Peyer's patch (tissue), 4 donors: ENCODE results near the gene DHODH. TPM values are rescaled to one million over a fixed set of nuclear protein-coding genes. Genes with fewer than 3 reads are reported as not detected.
"Not testable (repeated sequence)": the region's sequence is repeated elsewhere in the genome, so short reads cannot be mapped to it uniquely, and the experiment has no call there.

Source experiments
- DNase-seq, 3 donors: peaks; one replicate each; pipeline ENCODE4 v3.0.0-alpha.2; 2017 to 2019
- H3K27ac ChIP-seq, 4 donors: fragments of 200-600 bp; sonication (generic); one replicate each; pipeline ENCODE4 v1.5.1; 2016 to 2019
- H3K27me3 ChIP-seq, 2 donors: fragments of 200-600 bp; sonication (generic); one replicate each; pipeline ENCODE4 v1.5.1; 2019
- H3K36me3 ChIP-seq, 3 donors: fragments of 200-600 bp; sonication (generic); one replicate each; pipeline ENCODE4 v1.5.1; 2016 to 2019
- H3K4me1 ChIP-seq, 4 donors: fragments of 200-600 bp; sonication (generic); one replicate each; pipeline ENCODE4 v1.5.1; 2016 to 2019
- H3K4me3 ChIP-seq, 4 donors: fragments of 200-600 bp; sonication (generic); 1 replicate in 3 of 4; 2 replicates in 1 of 4; pipeline ENCODE4 v1.5.1; 2016 to 2019; ENCODE audit warnings: mild to moderate bottlenecking in 1 of 4
- H3K9me3 ChIP-seq, 4 donors: fragments of 200-600 bp; sonication (generic); one replicate each; pipeline ENCODE4 v1.5.1; 2016 to 2019; ENCODE audit warnings: mild to moderate bottlenecking in 1 of 4
- CTCF ChIP-seq, 6 experiments: fragments of 450-650 bp in 4 of 6; fragments of 200-600 bp in 2 of 6; sonication (generic) in 1 of 6; IDR thresholded peaks; one replicate each; pipeline ENCODE4 v1.5.1; 2017 to 2019; ENCODE audit warnings: antibody characterized with exemption in 6 of 6, mild to moderate bottlenecking in 3 of 6, moderate library complexity in 1 of 6
- POLR2A ChIP-seq, 2 donors: fragments of 450-650 bp; IDR thresholded peaks; one replicate each; pipeline ENCODE4 v1.5.1; 2017; ENCODE audit warnings: antibody characterized with exemption in 2 of 2, mild to moderate bottlenecking in 2 of 2, moderate library complexity in 2 of 2
- small RNA-seq, 2 donors: library from RNA; depleted of rRNA; stranded (forward); fragments of <200 nt; gene quantifications; one replicate each; pipeline ENCODE3, GENCODE V24; 2016
- total RNA-seq, 4 donors: library from RNA; depleted of rRNA; stranded (reverse); fragments of >200 nt; gene quantifications; one replicate each; pipeline ENCODE4 v1.1.0, GENCODE V29; 2016

Gene DHODH
- total RNA-seq, 4 donors from 2014 or later = 0.88 to 8.9 (median 5.8) TPM

GRCh38 chr16:72072514-72073342 lies 64.2 kb downstream of the DHODH start:
- Histone ChIP-seq H3K4me1 (no peaks in the 10 kb centered on the region), H3K9me3 (no peaks in the 10 kb centered on the region), H3K4me3 (no peak overlapping the region), H3K36me3 (no peaks in the 10 kb centered on the region), H3K27me3 (no peaks in the 10 kb centered on the region), H3K27ac (no peak overlapping the region)
- no peak for TF ChIP-seq POLR2A (IDR thresholded peaks at IDR 0.05)
- TF ChIP-seq CTCF (IDR thresholded peaks at IDR 0.05) = no peak
- DNase-seq = no peak

GRCh38 chr16:72073560-72074230 lies 65.2 kb downstream of the DHODH start:
- no peaks in the 10 kb centered on the region for H3K9me3 ChIP-seq
- H3K4me3 ChIP-seq = no peak overlapping the region
- no peak overlapping the region for H3K27ac ChIP-seq
- no peaks in the 10 kb centered on the region for H3K4me1 ChIP-seq
- no peaks in the 10 kb centered on the region for H3K36me3 ChIP-seq
- TF ChIP-seq CTCF (IDR thresholded peaks at IDR 0.05) = no peak
- TF ChIP-seq POLR2A (IDR thresholded peaks at IDR 0.05) = no peak
- no peak for DNase-seq
- H3K27me3 ChIP-seq = no peaks in the 10 kb centered on the region

- not testable (repeated sequence) for DNase-seq, H3K36me3 ChIP-seq, H3K9me3 ChIP-seq, H3K4me3 ChIP-seq, H3K27me3 ChIP-seq, H3K4me1 ChIP-seq, H3K27ac ChIP-seq
These were observed 66.5 kb downstream of the DHODH start for GRCh38 chr16:72075067-72075466.

Small RNA genes lying within 50 kb of the gene (small RNA-seq; reads per million reads assigned to genes)
- 0 reads per million in 2 donors for gene RPL39P31

Other genes with a start within 250 kb of the DHODH start
- gene AP1G1, start 199.9 kb upstream of the DHODH start, total RNA-seq = 100 to 1,000 TPM; 113 to 153 (median 137) TPM
- gene ATXN1L, start 162.8 kb upstream of the DHODH start, total RNA-seq = 10 to 100 TPM; 14.0 to 40.2 (median 22.5) TPM
- 10 to 100 TPM; 16.5 to 22.0 (median 19.3) TPM for gene ZNF821, start 124.6 kb upstream of the DHODH start, total RNA-seq
- gene IST1, start 113.2 kb upstream of the DHODH start, total RNA-seq = 100 to 1,000 TPM; 228 to 274 (median 261) TPM
- gene PKD1L3, start 8.3 kb upstream of the DHODH start, total RNA-seq = 1 to 10 TPM; 1.4 to 2.5 (median 1.8) TPM
- gene HP, start 45.8 kb downstream of the DHODH start, total RNA-seq = not detected
- gene HPR, start 54.5 kb downstream of the DHODH start, total RNA-seq = not detected
- gene TXNL4B, start 84.9 kb downstream of the DHODH start, total RNA-seq = 10 to 100 TPM in 3 of 4 donors, 1 to 10 TPM in 1; 7.2 to 40.4 (median 13.4) TPM
- 100 to 1,000 TPM in 2 of 4 donors, 10 to 100 TPM in 2; 44.3 to 171 (median 106) TPM for gene DHX38, start 85.1 kb downstream of the DHODH start, total RNA-seq
- gene PMFBP1, start 163.4 kb downstream of the DHODH start, total RNA-seq = 100 to 1,000 TPM in 1 of 4 donors, 10 to 100 TPM in 1, 1 to 10 TPM in 2; 1.8 to 108 (median 11.4) TPM